B cell (primary cell): Measurements from ENCODE around the gene PHETA2.

Source experiments
- EZH2 ChIP-seq: IDR thresholded peaks from 2 replicates; pipeline ENCODE4 v1.6.1; 2012; ENCODE audit warnings: borderline replicate concordance, low read depth, mild to moderate bottlenecking, moderate library complexity, low read length; ENCODE audit not compliant: insufficient read depth, poor library complexity, severe bottlenecking
- TF ChIP-seq, protein P1 (sequence below): fragments of 200-600 bp; IDR thresholded peaks from one replicate; pipeline ENCODE4 v1.8.0; 2022; ENCODE audit warnings: antibody characterized with exemption, mild to moderate bottlenecking

DNA sequence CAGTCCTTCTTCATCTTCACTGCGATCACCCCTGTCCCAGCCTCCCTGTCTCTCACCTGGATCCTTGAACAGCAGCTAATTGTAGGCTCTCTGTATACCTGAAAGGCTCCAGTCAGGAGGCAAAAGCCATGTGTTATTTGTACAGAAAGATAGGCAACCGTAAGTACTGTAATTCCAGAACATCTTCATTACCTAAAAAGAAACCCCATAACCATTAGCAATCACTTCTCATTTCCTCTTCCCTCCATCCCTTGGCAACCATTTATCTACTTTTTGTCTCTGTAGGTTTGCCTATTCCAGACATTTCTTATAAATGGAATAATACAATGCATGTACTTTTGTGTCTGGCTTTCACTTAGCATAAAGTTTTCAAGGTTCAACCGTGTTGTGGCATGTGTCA lies 21.3 kb upstream of the PHETA2 start:
- TF ChIP-seq, protein P1, sequence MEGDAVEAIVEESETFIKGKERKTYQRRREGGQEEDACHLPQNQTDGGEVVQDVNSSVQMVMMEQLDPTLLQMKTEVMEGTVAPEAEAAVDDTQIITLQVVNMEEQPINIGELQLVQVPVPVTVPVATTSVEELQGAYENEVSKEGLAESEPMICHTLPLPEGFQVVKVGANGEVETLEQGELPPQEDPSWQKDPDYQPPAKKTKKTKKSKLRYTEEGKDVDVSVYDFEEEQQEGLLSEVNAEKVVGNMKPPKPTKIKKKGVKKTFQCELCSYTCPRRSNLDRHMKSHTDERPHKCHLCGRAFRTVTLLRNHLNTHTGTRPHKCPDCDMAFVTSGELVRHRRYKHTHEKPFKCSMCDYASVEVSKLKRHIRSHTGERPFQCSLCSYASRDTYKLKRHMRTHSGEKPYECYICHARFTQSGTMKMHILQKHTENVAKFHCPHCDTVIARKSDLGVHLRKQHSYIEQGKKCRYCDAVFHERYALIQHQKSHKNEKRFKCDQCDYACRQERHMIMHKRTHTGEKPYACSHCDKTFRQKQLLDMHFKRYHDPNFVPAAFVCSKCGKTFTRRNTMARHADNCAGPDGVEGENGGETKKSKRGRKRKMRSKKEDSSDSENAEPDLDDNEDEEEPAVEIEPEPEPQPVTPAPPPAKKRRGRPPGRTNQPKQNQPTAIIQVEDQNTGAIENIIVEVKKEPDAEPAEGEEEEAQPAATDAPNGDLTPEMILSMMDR = no peak
- TF ChIP-seq EZH2 = no peak
